DND-41 (cell line): Measurements from ENCODE around the gene IL22RA1.

Experiments
- ATAC-seq: fragments of 200-7000 bp; cut with Tn5 transposase; 3 replicates; pipeline ENCODE4 v1.9.1; 2021; ENCODE audit warnings: low read depth; ENCODE audit not compliant: insufficient read depth
- DNase-seq: peaks from one replicate; pipeline ENCODE4 v3.0.0-alpha.2; 2020
- H2AFZ ChIP-seq: 2 replicates; pipeline ENCODE4 v1.6.0; 2012; ENCODE audit warnings: low read depth, low read length
- H3K27ac ChIP-seq: 2 replicates; pipeline ENCODE4 v1.5.1; 2012; ENCODE audit warnings: low read length, inconsistent platforms
- H3K27me3 ChIP-seq: fragments of 200-600 bp; sonication (generic); 2 replicates; pipeline ENCODE4 v1.6.0; 2012; ENCODE audit warnings: low read length, mild to moderate bottlenecking, inconsistent platforms; ENCODE audit not compliant: insufficient read depth, poor library complexity
- H3K36me3 ChIP-seq: 2 replicates; pipeline ENCODE4 v1.5.1; 2012; ENCODE audit warnings: low read length, inconsistent platforms; ENCODE audit not compliant: insufficient read depth
- H3K4me1 ChIP-seq: 2 replicates; pipeline ENCODE4 v1.5.1; 2012; ENCODE audit warnings: mild to moderate bottlenecking, low read length; ENCODE audit not compliant: insufficient read depth
- H3K4me2 ChIP-seq: 2 replicates; pipeline ENCODE4 v1.6.0; 2012; ENCODE audit warnings: mild to moderate bottlenecking, moderate library complexity, low read length, inconsistent platforms; ENCODE audit not compliant: insufficient read depth
- H3K4me3 ChIP-seq, 2 experiments: fragments of 200-600 bp in 1 of 2; shearing (Covaris generic) in 1 of 2; 2 replicates each; pipeline ENCODE4 v1.5.1; 2012 to 2016; ENCODE audit warnings: inconsistent platforms in 2 of 2, low read length in 2 of 2, mild to moderate bottlenecking in 2 of 2, low read depth in 1 of 2, moderate library complexity in 1 of 2
- H3K79me2 ChIP-seq: 2 replicates; pipeline ENCODE4 v1.6.0; 2012; ENCODE audit warnings: low read length, inconsistent platforms; ENCODE audit not compliant: insufficient read depth
- H3K9ac ChIP-seq: 2 replicates; pipeline ENCODE4 v1.6.0; 2012; ENCODE audit warnings: low read depth, mild to moderate bottlenecking, inconsistent platforms, low read length, moderate library complexity
- H3K9me3 ChIP-seq: 2 replicates; pipeline ENCODE4 v1.5.1; 2012; ENCODE audit warnings: low read length, moderate library complexity, mild to moderate bottlenecking, inconsistent platforms; ENCODE audit not compliant: insufficient read depth, severe bottlenecking
- H4K20me1 ChIP-seq: 2 replicates; pipeline ENCODE4 v1.6.0; 2012; ENCODE audit warnings: low read length; ENCODE audit not compliant: insufficient read depth
- CTCF ChIP-seq: IDR thresholded peaks from 2 replicates; pipeline ENCODE4 v1.5.1; 2012; ENCODE audit warnings: borderline replicate concordance, low read length, moderate library complexity, mild to moderate bottlenecking; ENCODE audit not compliant: poor library complexity, severe bottlenecking; ENCODE audit errors: extremely low read depth
- EZH2 ChIP-seq: IDR thresholded peaks from 3 replicates; pipeline ENCODE4 v1.6.1; 2012; ENCODE audit warnings: borderline replicate concordance, low read depth, mild to moderate bottlenecking, moderate library complexity, low read length, inconsistent platforms; ENCODE audit not compliant: severe bottlenecking

The IL22RA1 gene

DNA sequence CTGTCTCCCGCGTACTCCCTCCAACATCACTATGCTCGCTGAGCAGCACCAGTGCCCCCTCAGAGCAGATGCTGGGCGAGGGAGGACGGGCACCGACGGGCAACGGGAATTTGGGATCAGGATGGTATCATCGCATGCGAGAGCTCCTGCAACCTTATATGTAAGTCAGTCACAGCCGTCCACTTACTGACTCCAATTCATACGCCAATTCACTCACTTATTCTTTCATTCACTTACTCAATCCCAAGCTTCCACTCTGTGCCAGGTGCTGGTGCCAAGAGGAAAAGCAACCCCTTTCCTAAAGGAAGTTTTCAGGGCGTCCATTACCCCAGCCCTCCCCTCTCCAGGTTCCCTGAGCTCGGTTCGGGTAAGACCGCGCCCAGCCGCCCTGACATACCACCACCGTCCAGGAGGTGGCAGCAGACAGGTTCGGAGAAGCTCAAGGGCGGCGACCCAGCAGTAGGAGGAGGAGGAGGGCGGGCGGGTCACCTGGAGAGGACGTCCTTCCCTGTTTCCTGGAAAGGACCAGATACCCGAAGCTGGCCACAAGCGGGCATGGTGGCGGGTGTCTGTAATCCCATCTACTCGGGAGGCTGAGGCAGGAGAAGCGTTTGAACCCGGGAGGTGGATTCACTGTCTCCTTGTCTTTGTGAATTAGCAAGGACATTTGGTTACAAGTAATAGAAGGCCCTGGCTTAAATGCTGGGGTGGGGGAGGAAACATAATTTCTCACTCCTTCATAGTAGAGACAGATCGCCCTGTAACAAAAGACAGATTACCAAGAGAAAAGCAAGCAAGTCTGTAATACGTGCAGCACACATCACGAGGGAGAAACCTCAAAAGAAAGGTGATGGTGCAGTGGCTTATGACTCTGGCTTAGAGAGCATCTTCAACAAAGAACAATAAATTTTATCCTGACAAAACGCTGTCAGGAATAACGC is 7.6 kb upstream of the IL22RA1 start:
- Histone ChIP-seq H2AFZ (no peak overlapping the region), H4K20me1 (peaks cover 7% of the 10 kb centered on the region; the same call in 1 of the 2 replicates), H3K79me2 (no peaks in the 10 kb centered on the region), H3K9me3 (no peaks in the 10 kb centered on the region), H3K9ac (no peak overlapping the region), H3K27ac (no peak overlapping the region), H3K36me3 (no peaks in the 10 kb centered on the region), H3K4me3 (no peak overlapping the region), H3K4me2 (no peak overlapping the region), H3K4me1 (no peaks in the 10 kb centered on the region), H3K27me3 (peaks cover 52% of the 10 kb centered on the region)
- DNase-seq (peak; percentile 82), ATAC-seq (peak; percentile 98)
- TF ChIP-seq CTCF (peak; percentile 90), EZH2 (peak; percentile 54)

DNA sequence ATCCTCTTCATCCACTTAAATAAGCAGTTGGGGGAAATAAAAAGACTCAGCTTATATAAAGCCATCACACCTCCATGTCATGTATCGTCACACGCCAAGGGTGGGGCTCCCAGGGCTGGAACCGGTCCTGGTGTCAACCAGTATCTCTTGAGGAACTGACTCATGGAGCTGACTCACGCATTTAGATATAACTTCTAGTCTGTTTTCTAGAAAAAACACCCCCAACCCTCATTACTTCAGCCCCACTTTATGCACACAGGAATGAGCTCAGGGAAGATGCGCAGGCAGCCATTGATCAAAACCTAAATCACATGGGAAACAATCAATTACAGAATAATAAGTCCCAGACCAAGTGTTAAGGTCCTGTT is 6.9 kb upstream of the IL22RA1 start:
- TF ChIP-seq CTCF: no peak
- no peak for TF ChIP-seq EZH2
- Histone ChIP-seq H3K9ac (no peak overlapping the region), H3K79me2 (no peaks in the 10 kb centered on the region), H3K9me3 (no peaks in the 10 kb centered on the region), H3K27me3 (peaks cover 53% of the 10 kb centered on the region), H3K4me3 (no peak overlapping the region), H2AFZ (no peak overlapping the region), H4K20me1 (peaks cover 7% of the 10 kb centered on the region; the same call in 1 of the 2 replicates), H3K27ac (no peak overlapping the region), H3K4me1 (no peaks in the 10 kb centered on the region), H3K4me2 (no peak overlapping the region), H3K36me3 (no peaks in the 10 kb centered on the region)
- DNase-seq (no peak), ATAC-seq (no peak)

- H3K79me2 ChIP-seq: no peaks in the 10 kb centered on the region
- peaks cover 62% of the 10 kb centered on the region for H3K27me3 ChIP-seq
- DNase-seq: no peak
- no peak overlapping the region for H3K4me3 ChIP-seq
- no peak overlapping the region for H3K9ac ChIP-seq
- no peak overlapping the region for H2AFZ ChIP-seq
- no peaks in the 10 kb centered on the region for H3K36me3 ChIP-seq
- H4K20me1 ChIP-seq: peaks cover 5% of the 10 kb centered on the region
- H3K9me3 ChIP-seq: no peaks in the 10 kb centered on the region
- ATAC-seq: no peak
- H3K27ac ChIP-seq: no peak overlapping the region
- H3K4me2 ChIP-seq: no peak overlapping the region
- no peaks in the 10 kb centered on the region for H3K4me1 ChIP-seq
- TF ChIP-seq EZH2 (no peak), CTCF (no peak)
Observed at GRCh38 chr1:24147816-24148215, 4.9 kb upstream of the IL22RA1 start.
